IPS DF 4.7 (cell line): Measurements from ENCODE around the gene CA5A.

ENCODE experiments used
- DNase-seq: peaks from one replicate; pipeline ENCODE4 v3.0.0-alpha.2; 2013; ENCODE audit warnings: low spot score; ENCODE audit errors: extremely low read depth

CA5A gene

DNA sequence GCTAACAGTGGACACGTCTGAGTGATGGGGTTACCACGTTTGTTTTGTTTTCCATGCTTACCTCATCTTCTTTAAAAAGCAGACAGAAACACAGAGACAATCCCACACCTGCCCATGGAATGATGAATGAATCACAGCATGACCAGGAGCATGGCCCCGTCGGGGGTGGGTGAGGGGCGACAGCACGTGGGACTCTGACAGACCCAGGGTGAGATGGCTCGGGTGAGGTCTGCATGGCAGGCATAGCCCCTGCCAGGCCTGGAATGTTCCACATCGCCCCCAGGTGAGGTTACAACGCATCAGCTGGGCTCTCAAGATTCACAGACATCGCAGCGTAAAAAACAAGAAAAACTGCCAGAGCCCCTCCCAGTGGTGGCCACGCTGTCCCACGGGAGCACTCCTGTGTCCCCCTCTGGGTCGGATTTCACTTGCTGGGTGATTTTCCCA, 85.2 kb downstream of the CA5A start:
- no peak for DNase-seq

DNA sequence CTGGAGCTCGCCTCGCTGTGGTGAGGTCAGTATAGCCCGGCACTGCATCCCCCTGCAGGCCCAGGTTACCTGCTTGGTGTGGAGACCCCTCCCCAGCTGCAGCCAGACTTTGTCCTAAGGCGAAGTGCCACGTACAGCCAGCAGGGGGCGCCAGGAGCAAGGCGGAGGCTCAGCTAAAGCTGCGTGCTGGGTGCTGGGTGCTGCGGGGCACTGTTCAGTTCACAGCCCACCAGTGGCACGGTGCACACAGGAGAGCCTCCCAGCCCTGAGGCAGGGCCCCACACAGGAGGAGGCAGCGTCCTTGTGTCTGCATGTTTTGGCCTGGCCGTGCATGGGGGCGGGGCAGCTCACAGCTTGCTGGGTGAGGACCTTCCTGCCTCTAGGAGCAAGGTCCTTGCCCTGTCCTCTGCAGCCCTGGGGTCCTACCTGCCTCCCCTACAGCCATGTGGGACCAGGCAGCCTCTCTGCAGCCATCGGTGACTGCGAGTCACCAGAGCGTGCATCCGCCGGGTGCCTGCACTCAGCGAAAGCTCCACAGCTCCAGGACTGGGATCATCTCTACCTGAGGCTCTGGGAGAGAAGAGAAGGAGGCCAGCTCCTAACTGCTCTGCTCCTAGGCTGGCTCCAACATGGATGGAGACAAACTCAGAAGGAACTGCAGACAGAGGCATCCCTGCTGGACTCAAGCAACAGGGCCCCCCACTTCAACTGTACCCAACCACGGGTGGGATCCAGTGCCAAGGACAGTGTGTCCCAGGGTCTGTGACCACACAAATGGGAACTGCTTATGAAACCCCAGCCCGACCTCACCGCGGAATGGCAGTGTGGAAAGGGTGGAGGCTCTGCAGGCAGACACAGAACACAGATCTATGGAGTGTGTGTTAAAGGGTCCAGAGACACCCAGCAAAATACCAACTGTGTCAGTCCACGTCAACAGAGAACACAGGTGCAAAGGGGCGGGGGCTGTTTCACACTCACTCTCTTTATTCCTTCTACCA, 86.0 kb downstream of the CA5A start:
- no peak for DNase-seq

DNA sequence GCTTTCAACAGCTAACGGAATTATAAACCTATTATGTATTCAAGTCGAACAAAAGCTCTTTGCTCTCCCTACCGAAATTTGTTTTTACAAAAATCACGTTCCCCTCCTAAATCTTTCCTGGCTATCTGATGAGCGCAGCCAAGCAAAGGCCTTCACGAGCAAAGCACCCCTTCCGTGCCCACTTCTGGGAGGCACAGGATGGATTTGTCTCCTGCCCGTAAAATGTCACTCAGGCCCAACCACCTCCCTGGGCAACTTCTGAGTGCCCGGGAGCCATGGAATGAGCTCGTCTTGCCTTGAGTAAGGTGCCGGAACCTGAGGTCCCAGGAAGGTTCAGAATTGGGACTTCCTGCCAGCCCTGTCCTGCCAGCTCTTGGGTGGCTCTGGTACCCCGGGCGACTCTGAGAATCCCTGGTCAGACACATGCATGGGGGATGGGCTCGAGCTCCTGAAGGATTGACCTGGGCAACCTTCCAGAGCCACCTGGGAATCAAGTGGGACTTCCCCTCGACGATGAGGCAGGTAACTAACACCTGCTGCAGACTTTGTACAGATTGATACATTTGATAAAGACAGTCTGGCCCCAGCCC, 86.8 kb downstream of the CA5A start:
- DNase-seq, result no peak

DNA sequence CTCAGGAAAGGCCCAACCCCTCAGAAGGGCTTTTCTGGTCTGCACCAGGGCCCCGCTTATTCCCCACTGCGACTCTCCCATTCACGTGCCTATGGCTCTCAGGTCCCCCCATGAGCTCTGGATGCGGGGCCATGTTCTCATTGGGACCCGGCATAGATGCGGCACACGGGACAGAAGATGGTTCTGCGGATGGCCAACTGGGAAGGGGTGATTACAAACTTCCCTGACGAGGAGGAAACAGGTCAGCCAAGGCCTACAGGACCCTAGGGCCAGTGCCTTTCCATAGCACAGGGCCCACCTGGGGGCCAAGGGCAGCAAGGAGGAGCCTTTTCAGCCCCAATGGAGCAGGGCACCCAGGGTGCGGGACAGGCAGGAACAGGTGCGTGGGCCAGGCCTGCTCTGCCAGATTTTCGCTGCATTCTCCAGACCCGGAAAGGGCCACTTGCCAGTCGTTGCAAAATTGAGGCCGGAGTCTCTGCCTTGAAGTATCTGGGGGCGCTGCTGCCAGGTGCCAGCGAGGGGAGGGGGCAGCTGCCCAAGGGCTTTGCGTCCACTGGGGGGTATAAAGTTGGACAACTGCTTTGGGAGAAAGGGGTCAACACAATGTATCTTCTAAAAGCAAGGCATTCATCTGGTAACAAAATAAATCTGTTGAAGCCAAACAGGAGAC, 87.5 kb downstream of the CA5A start:
- no peak for DNase-seq

DNA sequence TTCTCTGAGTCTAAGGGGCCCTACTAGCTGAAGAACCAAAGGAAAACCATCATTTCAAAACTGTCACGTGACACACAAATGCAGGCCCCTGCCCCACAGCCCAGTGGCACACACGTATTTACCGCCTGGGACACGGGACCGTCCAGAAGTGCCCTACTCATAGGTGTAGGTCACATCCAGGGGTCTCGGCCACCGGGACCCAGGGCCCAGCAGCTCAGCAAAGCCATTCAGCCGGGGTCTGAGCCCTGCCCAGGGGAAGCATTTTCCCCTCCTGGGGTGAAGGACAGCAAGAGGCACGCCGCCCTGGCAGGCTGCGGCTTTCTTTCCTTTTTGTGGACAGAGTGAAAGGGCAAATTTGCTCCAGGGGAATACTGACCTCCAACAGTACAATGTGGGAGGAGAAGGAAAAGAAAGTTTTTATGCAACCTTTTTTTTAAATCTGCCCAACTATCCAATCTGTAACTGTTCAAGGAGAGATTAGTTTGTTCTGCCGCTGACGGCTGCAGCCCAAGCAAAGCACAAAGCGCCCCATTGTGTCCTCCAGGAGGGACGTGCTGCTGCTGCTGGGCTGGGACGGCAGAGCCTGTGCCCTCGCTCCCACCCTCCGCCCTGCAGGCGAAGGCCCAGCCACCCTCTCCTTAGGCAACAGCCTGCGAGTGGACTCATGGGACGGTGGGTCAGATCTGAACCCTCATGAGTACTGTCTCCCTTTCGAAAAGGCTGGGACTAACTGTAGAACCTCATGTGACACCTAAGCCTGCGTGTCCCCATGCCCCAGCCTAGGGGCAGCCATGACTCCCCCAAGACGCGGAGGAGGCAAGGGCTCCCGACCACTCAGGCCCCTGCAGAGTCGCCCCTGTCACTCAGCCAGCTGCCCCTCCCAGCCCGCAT, 88.3 kb downstream of the CA5A start:
- no peak for DNase-seq

DNA sequence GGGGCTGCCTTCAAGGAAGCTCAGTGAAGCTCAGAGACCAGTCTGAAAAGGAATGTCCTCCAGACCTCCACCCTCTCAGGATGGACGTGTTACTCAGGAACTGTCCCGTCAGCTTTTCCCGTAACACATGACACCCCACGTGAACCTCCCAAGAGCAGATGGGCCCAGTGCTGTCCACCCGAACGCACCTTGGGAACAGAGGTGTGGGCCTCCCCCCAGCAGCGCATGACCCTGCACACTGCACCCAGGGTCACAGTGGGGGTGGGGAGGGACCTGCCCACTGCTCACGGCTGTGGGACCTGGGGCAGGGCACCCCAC, 88.9 kb downstream of the CA5A start:
- no peak for DNase-seq

DNA sequence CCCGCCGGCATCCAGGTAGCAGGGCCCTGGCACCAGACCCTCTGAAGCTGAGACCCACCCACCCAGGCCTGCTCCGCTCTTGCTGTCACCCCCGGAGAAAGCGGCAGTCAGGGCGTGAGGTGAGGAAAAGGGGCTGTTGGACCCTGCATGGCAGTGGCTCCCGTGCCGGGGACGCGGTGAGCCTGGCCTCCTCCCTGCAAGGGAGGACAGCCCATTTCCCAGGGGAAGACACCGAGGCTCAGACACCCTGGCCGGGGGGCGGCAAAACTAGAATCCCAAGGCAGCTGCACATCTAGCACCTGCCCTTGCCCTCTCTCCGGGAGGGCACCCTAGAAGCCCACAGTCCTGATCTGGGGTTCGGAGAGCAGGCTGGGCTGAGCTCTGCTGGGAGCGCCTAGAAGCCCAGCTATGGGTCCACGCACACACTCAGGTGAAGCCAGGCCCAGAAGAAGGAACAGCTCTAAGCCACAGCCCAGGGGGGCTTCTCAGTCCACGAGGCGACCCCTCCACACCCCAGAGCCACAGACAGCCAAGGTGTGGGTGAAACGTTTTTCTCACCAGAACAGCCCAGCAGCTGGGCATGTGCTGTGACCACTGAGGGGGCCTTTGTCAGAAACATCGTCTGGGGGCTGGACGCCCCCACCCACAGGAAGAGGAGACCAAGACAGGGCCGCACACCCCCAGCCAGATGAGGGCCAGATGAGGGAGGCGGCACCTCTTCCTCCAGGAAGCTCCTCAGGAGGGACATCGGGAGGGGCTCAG, 89.4 kb downstream of the CA5A start:
- DNase-seq, result no peak

DNA sequence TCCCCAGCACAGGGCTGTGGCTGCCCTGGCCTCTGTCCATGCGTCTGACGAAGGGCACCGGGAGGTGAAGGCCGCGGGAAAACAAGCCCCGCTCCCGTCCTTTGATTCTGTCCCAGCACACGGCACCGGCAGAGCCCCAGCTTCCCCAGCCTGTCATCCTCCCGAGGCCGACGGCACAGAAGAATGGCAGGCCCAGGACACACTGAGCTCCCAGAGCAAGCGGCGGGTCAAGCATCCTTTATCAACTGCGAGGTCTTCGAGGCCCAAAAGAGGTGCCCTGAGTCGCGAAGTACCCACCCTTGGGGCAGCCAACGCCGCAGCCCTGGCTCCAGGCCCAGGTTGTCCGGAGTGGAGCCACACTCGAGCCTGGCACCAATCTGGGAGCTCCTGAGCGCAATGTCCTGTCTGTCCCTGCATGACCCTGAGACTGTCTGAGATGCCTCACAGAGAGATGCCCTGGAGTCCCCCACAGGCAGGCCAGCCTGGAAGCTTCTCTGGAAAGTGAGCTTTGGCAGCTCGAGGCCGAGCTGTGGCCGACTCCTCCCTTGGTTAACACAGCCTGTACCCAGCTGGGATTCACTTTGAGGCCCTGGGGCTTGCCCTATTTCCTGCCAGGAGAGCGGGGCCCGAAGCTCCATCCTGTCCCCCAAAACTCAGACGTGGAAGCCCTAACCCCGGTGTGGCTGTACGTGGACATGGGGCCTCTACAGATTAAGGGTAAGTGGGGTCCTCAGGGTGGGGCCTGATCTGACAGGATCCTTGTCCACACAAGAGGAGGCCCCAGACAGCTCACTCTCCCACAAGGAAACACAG, 90.3 kb downstream of the CA5A start:
- no peak for DNase-seq

DNA sequence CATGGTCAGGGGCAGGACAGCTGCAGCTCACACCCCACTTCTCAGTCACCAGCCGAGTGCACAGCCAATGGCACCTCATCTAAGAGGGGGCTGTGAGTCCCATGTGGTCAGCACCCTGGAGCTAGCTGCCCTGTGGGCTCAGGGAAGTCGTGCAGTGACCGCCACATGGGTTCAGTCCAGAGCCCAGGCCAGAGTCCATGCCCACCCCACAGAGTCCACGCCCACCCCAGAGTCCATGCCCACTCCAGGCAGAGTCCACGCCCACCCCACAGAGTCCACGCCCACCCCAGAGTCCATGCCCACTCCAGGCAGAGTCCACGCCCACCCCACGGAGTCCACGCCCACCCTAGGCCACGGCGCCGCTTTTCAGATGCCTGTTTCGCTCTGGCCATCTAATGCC, 91.1 kb downstream of the CA5A start:
- no peak for DNase-seq

DNA sequence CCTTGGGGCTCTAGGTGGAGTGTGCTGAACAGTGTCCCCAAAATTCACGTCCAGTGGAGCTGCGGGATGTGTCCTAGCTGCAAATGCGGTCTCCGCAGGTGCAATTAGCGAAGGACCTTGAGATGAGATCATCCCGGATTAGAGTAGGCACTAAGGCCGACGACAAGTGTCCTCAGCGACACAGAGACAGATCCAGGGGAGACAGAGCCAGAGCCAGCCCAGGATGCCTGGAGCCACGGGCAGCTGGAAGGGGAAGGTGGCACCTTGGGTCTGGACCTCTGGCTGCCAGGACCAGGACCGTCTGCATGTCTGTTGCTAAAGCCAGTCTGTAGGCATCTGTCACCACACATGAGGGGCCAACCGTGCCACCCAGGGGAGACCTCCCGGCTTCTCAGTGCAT, 91.5 kb downstream of the CA5A start:
- DNase-seq, result no peak

DNA sequence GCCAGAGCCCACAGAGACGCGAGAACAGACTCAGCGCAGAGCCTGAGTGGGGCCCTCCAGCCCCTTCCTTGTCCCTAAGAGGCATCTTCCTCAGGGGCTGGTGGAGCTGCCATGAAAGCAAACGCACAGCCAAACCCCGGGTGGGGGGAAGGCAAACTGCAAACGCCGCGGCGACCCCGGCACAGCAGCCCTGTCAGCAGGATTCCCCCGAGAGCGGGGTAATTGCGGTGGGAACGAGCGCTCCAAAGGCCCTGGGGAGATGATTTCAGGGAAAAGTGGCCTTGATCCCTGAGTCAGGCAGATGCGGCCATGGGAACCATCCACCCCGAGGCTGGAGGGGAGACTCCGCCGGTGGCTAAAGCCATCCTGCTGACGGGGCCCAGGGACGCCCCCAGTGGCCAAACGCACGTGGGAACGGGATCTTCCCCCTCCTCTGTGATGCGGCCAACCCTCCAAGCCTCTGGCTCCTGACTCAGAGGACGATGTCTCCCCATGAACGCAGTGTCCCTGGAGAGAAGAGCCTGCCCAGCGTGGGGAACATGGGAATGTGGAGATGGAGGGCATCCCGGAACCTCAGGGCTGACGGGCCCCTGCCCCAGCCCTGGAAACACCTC, 92.1 kb downstream of the CA5A start:
- no peak for DNase-seq

DNA sequence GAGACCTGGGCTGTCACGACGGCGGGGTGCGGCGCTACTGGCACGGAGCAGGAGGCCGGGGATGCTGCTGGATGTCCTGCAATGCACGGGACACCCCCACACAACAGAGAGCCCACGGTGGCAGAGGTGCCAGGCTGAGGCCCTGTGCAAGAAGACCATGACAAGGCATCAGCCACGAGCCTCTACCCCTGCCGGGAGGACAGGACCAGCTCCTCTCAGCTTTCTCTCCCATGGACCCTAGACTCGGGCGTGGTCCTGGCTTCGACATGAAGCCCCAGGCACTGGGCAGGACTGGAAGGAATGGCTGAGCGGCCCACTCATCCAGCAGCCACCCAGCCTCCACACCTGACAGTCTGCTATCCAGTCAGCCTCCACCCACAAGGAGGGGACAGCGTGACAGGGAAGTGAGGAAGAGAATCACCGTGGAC, 92.6 kb downstream of the CA5A start:
- DNase-seq, result no peak

DNA sequence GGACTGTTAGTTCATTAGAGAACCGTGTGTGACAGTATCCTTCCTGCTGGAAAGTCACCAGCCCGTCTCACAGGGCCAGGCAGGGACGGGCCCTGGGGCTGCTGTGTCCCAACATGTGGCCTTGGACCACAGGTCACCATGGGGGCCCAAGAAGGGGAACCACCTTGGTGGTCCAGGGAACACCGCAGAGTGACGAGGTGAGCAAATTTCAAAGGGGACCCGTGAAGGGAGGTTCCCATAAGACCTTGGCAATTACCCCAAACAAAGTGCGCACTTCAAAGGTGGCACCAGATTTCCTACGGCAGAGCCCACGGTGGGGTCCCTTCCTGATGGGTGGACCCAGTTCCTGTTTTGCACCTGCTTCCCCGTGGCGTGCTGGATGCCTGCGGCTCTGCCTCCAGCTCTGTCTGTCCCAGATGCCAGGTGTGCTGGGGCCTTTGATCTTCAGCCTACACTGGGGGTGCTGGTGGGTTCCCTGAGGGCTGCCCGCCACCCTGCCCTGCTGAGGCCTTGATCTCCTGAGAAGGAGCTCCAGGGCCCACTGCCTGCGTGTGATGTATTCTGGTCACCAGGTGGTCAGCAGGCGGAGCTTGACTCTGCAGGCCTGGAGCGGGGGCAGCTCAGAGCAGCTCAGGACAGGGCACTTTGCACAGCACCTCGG, 94.0 kb downstream of the CA5A start:
- no peak for DNase-seq

DNA sequence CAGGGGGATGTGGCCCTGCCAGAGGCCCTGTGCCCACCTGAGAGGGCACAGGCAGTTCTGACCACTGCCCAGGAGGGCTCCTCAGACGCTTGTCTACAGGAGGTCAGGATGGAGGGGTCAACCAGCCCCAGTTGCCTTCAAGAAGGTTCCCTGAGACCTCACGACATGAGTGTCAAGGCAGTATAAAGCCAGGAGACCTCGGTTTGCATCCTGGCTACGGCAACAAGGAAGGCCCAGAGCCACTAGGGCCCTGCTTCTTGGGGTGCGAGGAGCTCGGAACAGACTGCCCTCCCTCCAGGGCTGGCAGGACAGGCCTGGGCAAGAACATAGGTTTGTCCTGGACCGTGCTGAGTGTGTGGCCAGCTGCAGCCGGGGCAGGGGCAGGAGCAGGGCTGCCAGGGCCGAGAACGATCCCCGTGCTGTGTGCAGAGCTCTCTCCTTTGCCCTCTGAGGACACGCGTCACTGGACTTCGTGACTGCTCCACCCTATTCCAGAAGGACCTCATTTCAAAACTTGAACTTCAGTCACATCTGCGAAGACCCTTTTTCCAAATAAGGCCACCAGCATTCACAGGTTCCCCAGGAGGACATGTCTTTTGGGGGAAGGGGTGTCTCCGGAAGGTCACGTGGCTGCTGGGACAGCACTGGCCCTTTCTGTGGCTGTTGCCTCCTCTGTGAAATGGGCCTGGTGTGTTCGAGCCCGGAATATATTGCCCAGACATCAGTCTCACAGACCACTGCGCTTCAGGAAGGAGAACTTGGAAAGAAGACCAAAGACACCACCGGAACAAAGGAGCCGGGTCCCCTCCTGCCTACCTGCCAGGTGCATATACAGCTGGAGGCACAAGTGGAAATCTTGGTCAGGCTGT, 94.8 kb downstream of the CA5A start:
- no peak for DNase-seq

DNA sequence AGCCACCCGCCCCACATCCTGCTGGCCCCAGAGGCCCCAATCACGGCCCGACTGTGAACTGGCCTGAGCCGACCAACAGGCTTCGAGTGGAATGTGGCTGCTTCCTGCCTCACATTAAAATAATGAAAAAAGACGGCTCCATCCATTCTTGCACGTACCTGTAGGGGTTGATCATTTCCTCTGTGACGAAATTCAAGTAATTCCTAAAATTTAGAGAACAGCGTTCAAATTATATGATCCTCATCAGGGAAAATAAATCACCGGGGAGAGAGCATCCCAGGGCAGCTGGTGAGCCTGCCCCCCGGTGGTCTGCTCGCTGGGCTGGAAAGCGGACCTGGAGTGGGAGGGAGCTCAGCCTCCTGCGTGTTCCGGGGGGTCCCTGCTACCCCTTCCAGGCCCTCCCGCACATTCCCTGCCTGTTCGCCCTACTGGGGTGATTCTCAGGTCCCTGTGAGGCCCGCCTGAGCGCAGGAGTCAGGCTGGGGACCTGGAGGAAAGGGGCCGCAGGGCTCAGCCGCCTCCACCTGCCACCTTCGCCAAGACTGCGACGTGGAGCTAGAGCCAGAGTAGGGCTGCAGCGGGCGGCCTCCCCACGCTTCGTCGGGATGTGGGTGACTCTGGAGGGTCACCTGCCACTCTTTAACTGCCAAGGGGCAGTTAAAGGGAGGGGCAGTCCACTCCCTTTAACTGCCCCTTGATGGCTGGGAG, 95.9 kb downstream of the CA5A start:
- no peak for DNase-seq

DNA sequence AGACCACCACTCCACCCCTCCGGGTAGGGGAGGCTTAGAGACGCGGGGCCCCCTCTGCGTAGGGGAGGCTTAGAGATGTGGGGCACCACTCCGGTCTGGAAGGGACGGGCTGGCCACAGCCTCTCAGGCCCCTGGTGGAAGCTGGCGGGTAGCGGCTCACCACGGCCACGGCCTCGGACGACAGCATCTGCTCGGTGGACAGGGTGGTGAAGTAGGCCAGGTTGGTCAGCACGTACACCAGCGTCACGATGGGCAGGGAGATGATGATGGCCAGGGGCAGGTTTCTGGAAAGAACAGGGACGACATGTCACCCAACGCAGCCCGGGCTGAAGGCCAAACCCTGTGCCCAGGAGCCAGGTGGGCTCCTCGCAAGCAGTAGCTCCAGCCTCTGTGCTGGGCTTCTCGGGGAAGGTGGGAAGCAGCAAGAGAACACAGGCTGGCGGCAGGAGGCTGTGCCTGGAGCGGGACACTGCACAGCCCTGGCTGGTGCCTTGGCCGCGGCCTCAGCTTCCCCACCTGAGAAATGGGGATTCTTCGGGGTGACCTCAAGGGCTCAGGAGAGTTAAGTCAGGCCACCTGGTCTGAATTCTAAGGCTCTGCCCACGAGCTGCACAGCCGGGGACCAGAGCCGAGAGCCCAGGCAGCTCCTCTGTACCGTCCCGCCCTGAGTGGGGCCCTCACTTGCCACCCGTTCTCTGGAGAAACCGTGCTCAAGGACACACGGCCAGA, 96.6 kb downstream of the CA5A start:
- no peak for DNase-seq
